H1 (cell line): Measurements from ENCODE around the gene KLF8. TPM values are rescaled to one million over a fixed set of nuclear protein-coding genes. Genes with fewer than 3 reads are reported as not detected.

Source experiments
- CTCF ChIA-PET: fragments of 300-600 bp; sonication (Branson Sonifier 250); formaldehyde crosslinking; loops from one replicate; lab custom pipeline; 2021; ENCODE audit not compliant: partially characterized antibody; lab: Charles Lee
- POLR2A ChIA-PET: fragments of 300-600 bp; sonication (Branson Sonifier 250); formaldehyde crosslinking; loops from one replicate; lab custom pipeline; 2021; ENCODE audit warnings: inconsistent platforms; ENCODE audit not compliant: partially characterized antibody; lab: Charles Lee
- DNase-seq, 2 experiments: peaks; one replicate each; pipeline versions ENCODE4 v3.0.0 to v3.0.0-alpha.2; 2010 to 2022; ENCODE audit warnings: low spot score in 2 of 2, low read depth in 1 of 2, mixed read lengths in 1 of 2
- FAIRE-seq: peaks from 2 replicates; lab custom pipeline; 2011; peaks lifted over from hg19 to GRCh38; lab: Jason Lieb, UNC
- H2AFZ ChIP-seq: 2 replicates; pipeline ENCODE4 v1.8.1; 2012; ENCODE audit warnings: low read length, inconsistent platforms
- H2AK5ac ChIP-seq: 2 replicates; pipeline ENCODE4 v1.6.1; 2013; ENCODE audit warnings: low read depth, low read length
- H2BK120ac ChIP-seq: replicated peaks from 2 replicates; pipeline ENCODE3; 2013; ENCODE audit warnings: low read depth, low read length, inconsistent platforms
- H2BK12ac ChIP-seq: 2 replicates; pipeline ENCODE4 v1.6.1; 2013; ENCODE audit warnings: low read depth, low read length
- H2BK15ac ChIP-seq: 2 replicates; pipeline ENCODE4 v1.6.1; 2013; ENCODE audit warnings: low read length
- H2BK20ac ChIP-seq: 2 replicates; pipeline ENCODE4 v1.6.1; 2013; ENCODE audit warnings: low read length
- H2BK5ac ChIP-seq: 2 replicates; pipeline ENCODE4 v1.6.1; 2013; ENCODE audit warnings: low read depth, low read length
- H3K14ac ChIP-seq: 2 replicates; pipeline ENCODE4 v1.6.1; 2013; ENCODE audit warnings: inconsistent platforms; ENCODE audit not compliant: insufficient read length
- H3K18ac ChIP-seq: 2 replicates; pipeline ENCODE4 v1.6.1; 2013; ENCODE audit warnings: low read length; ENCODE audit errors: extremely low read depth
- H3K23ac ChIP-seq: 2 replicates; pipeline ENCODE4 v1.6.1; 2013; ENCODE audit warnings: inconsistent platforms; ENCODE audit not compliant: insufficient read length
- H3K23me2 ChIP-seq: 2 replicates; pipeline ENCODE4 v1.6.1; 2013; ENCODE audit warnings: low read depth, low read length
- H3K27ac ChIP-seq: 2 replicates; pipeline ENCODE4 v1.6.1; 2011; ENCODE audit warnings: low read depth, low read length, inconsistent platforms
- H3K27me3 ChIP-seq, 4 experiments: replicated peaks in 1 of 4; 1 replicate in 1 of 4; 2 replicates in 3 of 4; pipeline versions ENCODE4 v1.6.1 to v1.8.1; 2011 to 2013; ENCODE audit warnings: low read length in 3 of 4, mild to moderate bottlenecking in 3 of 4, inconsistent platforms in 2 of 4, mixed read lengths in 2 of 4, moderate library complexity in 1 of 4; ENCODE audit not compliant: control insufficient read depth in 3 of 4, insufficient read depth in 3 of 4; ENCODE audit errors: extremely low read depth in 1 of 4
- H3K36me3 ChIP-seq, 4 experiments: 2 replicates each; pipeline versions ENCODE4 v1.6.1 to v1.8.1; 2011 to 2013; ENCODE audit warnings: mild to moderate bottlenecking in 4 of 4, low read length in 3 of 4, moderate library complexity in 2 of 4, control low read depth in 1 of 4, inconsistent platforms in 1 of 4; ENCODE audit not compliant: insufficient read depth in 4 of 4, control insufficient read depth in 2 of 4
- H3K4ac ChIP-seq: replicated peaks from 2 replicates; pipeline ENCODE3; 2013; ENCODE audit warnings: low read length, low read depth, mixed read lengths, inconsistent platforms; ENCODE audit not compliant: insufficient read length
- H3K4me1 ChIP-seq, 4 experiments: replicated peaks in 1 of 4; 1 replicate in 1 of 4; 2 replicates in 3 of 4; pipeline versions ENCODE4 v1.6.1 to v1.8.1; 2011 to 2013; ENCODE audit warnings: low read length in 3 of 4, inconsistent platforms in 2 of 4, mixed read lengths in 1 of 4; ENCODE audit not compliant: insufficient read depth in 4 of 4, control insufficient read depth in 3 of 4
- H3K4me2 ChIP-seq, 2 experiments: 2 replicates each; pipeline versions ENCODE4 v1.6.1 to v1.8.1; 2011 to 2013; ENCODE audit warnings: low read depth in 2 of 2, low read length in 2 of 2, control low read depth in 1 of 2, inconsistent platforms in 1 of 2, mild to moderate bottlenecking in 1 of 2; ENCODE audit not compliant: insufficient read depth in 1 of 2
- H3K4me3 ChIP-seq, 4 experiments: fragments of 200-600, 300-600 bp in 1 of 4; sonication (generic), shearing (Covaris generic), sonication (Bioruptor Twin) in 1 of 4; 2 replicates each; pipeline versions ENCODE4 v1.5.1 to v1.8.1; 2011 to 2016; ENCODE audit warnings: low read length in 4 of 4, low read depth in 3 of 4, control low read depth in 2 of 4, inconsistent platforms in 2 of 4, mild to moderate bottlenecking in 2 of 4, mixed read lengths in 1 of 4, moderate library complexity in 1 of 4; ENCODE audit not compliant: insufficient read depth in 2 of 4; ENCODE audit errors: extremely low read depth in 1 of 4
- H3K56ac ChIP-seq: replicated peaks from 2 replicates; pipeline ENCODE3; 2013; ENCODE audit warnings: low read depth, mild to moderate bottlenecking, mixed read lengths, low read length, inconsistent platforms; ENCODE audit not compliant: insufficient read length
- H3K79me1 ChIP-seq: 2 replicates; pipeline ENCODE4 v1.6.1; 2013; ENCODE audit warnings: low read depth, low read length, control low read depth
- H3K79me2 ChIP-seq, 2 experiments: 2 replicates each; pipeline versions ENCODE4 v1.6.1 to v1.8.1; 2012 to 2013; ENCODE audit warnings: low read length in 2 of 2, mild to moderate bottlenecking in 2 of 2, inconsistent platforms in 1 of 2; ENCODE audit not compliant: insufficient read depth in 2 of 2, control insufficient read depth in 1 of 2
- H3K9ac ChIP-seq, 4 experiments: replicated peaks in 1 of 4; 1 replicate in 1 of 4; 2 replicates in 3 of 4; pipeline versions ENCODE4 v1.6.1 to v1.8.1; 2011 to 2013; ENCODE audit warnings: low read depth in 3 of 4, low read length in 3 of 4, control low read depth in 2 of 4, mild to moderate bottlenecking in 2 of 4, moderate library complexity in 2 of 4, inconsistent platforms in 1 of 4; ENCODE audit errors: extremely low read depth in 1 of 4
- H3K9me3 ChIP-seq, 2 experiments: 2 replicates each; pipeline versions ENCODE4 v1.6.1 to v1.8.1; 2012 to 2013; ENCODE audit warnings: mild to moderate bottlenecking in 2 of 2, moderate library complexity in 2 of 2, control low read depth in 1 of 2, inconsistent platforms in 1 of 2, low read depth in 1 of 2, low read length in 1 of 2, mixed read lengths in 1 of 2; ENCODE audit not compliant: insufficient read depth in 2 of 2
- H4K20me1 ChIP-seq, 2 experiments: replicated peaks in 1 of 2; 2 replicates each; pipeline versions ENCODE3 to v1.8.1; 2011 to 2013; ENCODE audit warnings: inconsistent platforms in 2 of 2, low read length in 2 of 2, mild to moderate bottlenecking in 1 of 2; ENCODE audit not compliant: insufficient read depth in 2 of 2, control insufficient read depth in 1 of 2
- H4K5ac ChIP-seq: 2 replicates; pipeline ENCODE4 v1.6.1; 2013; ENCODE audit warnings: low read length, low read depth, mixed read lengths, inconsistent platforms; ENCODE audit not compliant: insufficient read length
- H4K8ac ChIP-seq: 2 replicates; pipeline ENCODE4 v1.8.0; 2013; ENCODE audit warnings: mild to moderate bottlenecking, moderate library complexity, low read length, inconsistent platforms; ENCODE audit not compliant: insufficient read depth; ENCODE audit errors: extremely low read depth
- H4K91ac ChIP-seq: replicated peaks from 2 replicates; pipeline ENCODE3; 2013; ENCODE audit warnings: low read length, mixed read lengths, inconsistent platforms; ENCODE audit not compliant: insufficient read length
- CBX5 ChIP-seq: fragments of 300-800, 300-1000 bp; sonication (generic); IDR thresholded peaks from 2 replicates; pipeline ENCODE4 v1.7.1; 2016; ENCODE audit warnings: antibody characterized with exemption, low read length, low read depth
- EP300 ChIP-seq, 2 experiments: IDR thresholded peaks; 1 replicate in 1 of 2; 2 replicates in 1 of 2; pipeline ENCODE4 v1.6.1; 2011 to 2012; ENCODE audit warnings: low read depth in 2 of 2, low read length in 2 of 2, mild to moderate bottlenecking in 2 of 2, borderline replicate concordance in 1 of 2, inconsistent platforms in 1 of 2, moderate library complexity in 1 of 2
- EZH2 ChIP-seq: fragments of 200-600 bp; sonication (generic); IDR thresholded peaks from 2 replicates; pipeline ENCODE4 v1.7.1; 2012; ENCODE audit warnings: low read depth, mild to moderate bottlenecking, moderate library complexity, low read length, inconsistent platforms; ENCODE audit not compliant: severe bottlenecking
- HDAC6 ChIP-seq: IDR thresholded peaks from one replicate; pipeline ENCODE4 v1.7.1; 2012; ENCODE audit warnings: low read depth, mild to moderate bottlenecking, inconsistent platforms, low read length, moderate library complexity
- NRF1 ChIP-seq: IDR thresholded peaks from 2 replicates; pipeline ENCODE4 v1.6.1; 2011; ENCODE audit warnings: mild to moderate bottlenecking, low read depth, low read length, improper control_type of control experiment
- POU5F1 ChIP-seq: IDR thresholded peaks from 2 replicates; pipeline ENCODE4 v1.6.1; 2011; ENCODE audit warnings: low read depth, mild to moderate bottlenecking, low read length, moderate library complexity
- RAD21 ChIP-seq, 2 experiments: IDR thresholded peaks in 1 of 2; conservative IDR thresholded peaks in 1 of 2; 2 replicates each; pipeline ENCODE4 v1.6.1; 2011; ENCODE audit warnings: low read depth in 2 of 2, low read length in 2 of 2, improper control_type of control experiment in 1 of 2, inconsistent platforms in 1 of 2, mild to moderate bottlenecking in 1 of 2, moderate library complexity in 1 of 2
- RBBP5 ChIP-seq: IDR thresholded peaks from 2 replicates; pipeline ENCODE4 v1.7.1; 2012; ENCODE audit warnings: low read depth, mild to moderate bottlenecking, inconsistent platforms, low read length, moderate library complexity, borderline replicate concordance
- RNF2 ChIP-seq: fragments of 200-900, 300-1000 bp; sonication (generic); IDR thresholded peaks from 2 replicates; pipeline ENCODE4 v1.7.1; 2016; ENCODE audit warnings: borderline replicate concordance, low read depth, mild to moderate bottlenecking, antibody characterized with exemption, low read length; ENCODE audit not compliant: poor library complexity, severe bottlenecking; ENCODE audit errors: missing control alignments
- TAF7 ChIP-seq: optimal IDR thresholded peaks from 2 replicates; pipeline ENCODE3; 2011; ENCODE audit warnings: low read depth, mild to moderate bottlenecking, inconsistent platforms, low read length, moderate library complexity, borderline replicate concordance
- WGBS, 2 experiments: shearing (Covaris generic) in 1 of 2; methylation state at CpG; one replicate each; pipeline versions ENCODE4 v1.1.6 to v1.1.7; 2013 to 2015; ENCODE audit warnings: low lambda C conversion rate in 2 of 2, mixed read lengths in 2 of 2, inconsistent platforms in 1 of 2, low coverage in 1 of 2, missing lambda C conversion rate in 1 of 2; ENCODE audit not compliant: insufficient replicate concordance in 2 of 2, insufficient coverage in 1 of 2, insufficient read length in 1 of 2; ENCODE audit errors: extremely low coverage in 1 of 2, missing lambda C conversion rate in 1 of 2; 5-methylcytosine and 5-hydroxymethylcytosine counted together
- polyA plus RNA-seq, 7 experiments: library from polyadenylated mRNA; depleted of rRNA in 3 of 7; stranded (reverse) in 5 of 7; unstranded in 2 of 7; fragments of >200 nt in 5 of 7; fragments of 200-250 nt in 2 of 7; gene quantifications; 1 replicate in 5 of 7; 2 replicates in 1 of 7; 4 replicates in 1 of 7; pipeline versions ENCODE4 v1.2.1 to v1.2.3, GENCODE V29; 2011 to 2013; ENCODE audit warnings: missing spikeins in 2 of 7, mixed read lengths in 2 of 7
- total RNA-seq: library from RNA; stranded (reverse); fragmentation: NEBNext Ultra II Directional; extraction: Animal tissue kit (Norgen Biotek cat#: 25700); gene quantifications from 2 replicates; pipeline ENCODE4 v1.2.1, GENCODE V29; 2021

Gene KLF8
- total and polyA plus RNA-seq, 2 of the 8 experiments (the other 6 are each of a cell fraction or from before 2014, with no cell fraction given): 11.5 to 15.3 TPM

DNA sequence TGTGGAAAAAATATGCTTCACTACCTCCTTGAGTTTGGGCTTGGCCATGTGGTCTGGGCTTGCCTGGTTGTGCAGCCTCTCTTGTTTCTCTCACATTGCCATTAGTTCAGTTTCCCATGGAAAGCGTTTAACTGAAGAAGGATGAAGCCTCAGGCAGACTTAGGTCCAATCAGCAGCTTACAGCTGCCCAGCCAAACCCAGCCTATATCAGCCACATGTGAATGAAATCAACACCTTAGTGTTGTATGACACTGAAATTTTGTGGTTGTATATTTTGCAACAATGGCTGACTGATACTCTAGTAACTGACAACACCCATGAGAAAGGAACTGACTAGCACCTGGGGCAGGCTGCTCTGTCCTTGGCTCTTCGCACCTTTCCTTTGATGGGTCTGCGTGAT is 81.2 kb downstream of the KLF8 start:
- H3K9me3 ChIP-seq: peaks cover 0 to 9% of the 10 kb centered on the region in 2 experiments; a peak in 1 of 4 replicates
- no peak overlapping the region for H2AFZ ChIP-seq
- ChIA-PET CTCF (no interaction called here), POLR2A (no interaction called here)
- H3K79me2 ChIP-seq: no peaks in the 10 kb centered on the region
- H3K27me3 ChIP-seq: no peaks in the 10 kb centered on the region
- H4K5ac ChIP-seq: no peak overlapping the region
- H3K23me2 ChIP-seq: no peaks in the 10 kb centered on the region; the same call in 1 of the 2 replicates
- H4K20me1 ChIP-seq: no peaks in the 10 kb centered on the region
- H3K4me3 ChIP-seq: no peak overlapping the region
- no peak overlapping the region for H2BK20ac ChIP-seq
- 100% methylated on average over 1 of the region's 3 CpGs; no CpG with 5 or more reads in 1 of the 2 experiments for WGBS, 2 experiments
- no peak overlapping the region for H3K9ac ChIP-seq
- no peak overlapping the region for H2BK120ac ChIP-seq
- no peak for FAIRE-seq
- no peak overlapping the region for H4K91ac ChIP-seq
- no peak overlapping the region for H3K14ac ChIP-seq
- H3K18ac ChIP-seq: no peak overlapping the region
- no peaks in the 10 kb centered on the region for H3K4me1 ChIP-seq
- H3K4ac ChIP-seq: no peak overlapping the region
- TF ChIP-seq HDAC6 (no peak), CBX5 (no peak), NRF1 (no peak), RBBP5 (no peak), RNF2 (no peak), EP300 (IDR thresholded peaks at IDR 0.05; ENCODE audit: borderline replicate concordance in 1 of 2, low read depth in 2 of 2, low read length in 2 of 2) (no peak), RAD21 (IDR thresholded peaks at IDR 0.05 in 1 of 2, conservative IDR thresholded peaks at IDR 0.05 in 1 of 2; ENCODE audit: low read depth in 2 of 2, low read length in 2 of 2) (no peak), POU5F1 (no peak), EZH2 (no peak), TAF7 (no peak)
- H3K4me2 ChIP-seq: no peak overlapping the region
- H2BK15ac ChIP-seq: no peak overlapping the region
- H3K79me1 ChIP-seq: no peaks in the 10 kb centered on the region
- H3K36me3 ChIP-seq: no peaks in the 10 kb centered on the region
- no peak overlapping the region for H3K23ac ChIP-seq
- no peak overlapping the region for H2BK12ac ChIP-seq
- no peak for DNase-seq
- H2BK5ac ChIP-seq: no peak overlapping the region
- H2AK5ac ChIP-seq: no peak overlapping the region
- H3K56ac ChIP-seq: no peak overlapping the region
- H3K27ac ChIP-seq: no peak overlapping the region
- H4K8ac ChIP-seq: no peak overlapping the region
